Ishikawa (cell line): ENCODE results near the gene IP6K3.

Experiments used
- CEBPB ChIP-seq: IDR thresholded peaks from 2 replicates; pipeline ENCODE4 v1.6.1; 2012
- CREB1 ChIP-seq: IDR thresholded peaks from 2 replicates; pipeline ENCODE4 v1.6.1; 2012; ENCODE audit warnings: low read depth
- EGR1 ChIP-seq: IDR thresholded peaks from 2 replicates; pipeline ENCODE4 v1.6.1; 2012
- EP300 ChIP-seq: IDR thresholded peaks from 2 replicates; pipeline ENCODE4 v1.6.1; 2012; ENCODE audit warnings: borderline replicate concordance
- FOXM1 ChIP-seq: IDR thresholded peaks from 2 replicates; pipeline ENCODE4 v1.6.1; 2012; ENCODE audit warnings: low read depth, borderline replicate concordance
- MAX ChIP-seq: IDR thresholded peaks from 2 replicates; pipeline ENCODE4 v1.6.1; 2012
- NFIC ChIP-seq: IDR thresholded peaks from 2 replicates; pipeline ENCODE4 v1.6.1; 2012
- RAD21 ChIP-seq: IDR thresholded peaks from 2 replicates; pipeline ENCODE4 v1.6.1; 2012; ENCODE audit warnings: low read depth
- REST ChIP-seq: IDR thresholded peaks from 2 replicates; pipeline ENCODE4 v1.6.1; 2012; ENCODE audit warnings: low read depth, mild to moderate bottlenecking
- TAF1 ChIP-seq: IDR thresholded peaks from 2 replicates; pipeline ENCODE4 v1.6.1; 2012; ENCODE audit warnings: low read depth, mild to moderate bottlenecking
- TCF12 ChIP-seq: IDR thresholded peaks from 2 replicates; pipeline ENCODE4 v1.6.1; 2012; ENCODE audit warnings: low read depth
- TEAD4 ChIP-seq: IDR thresholded peaks from 2 replicates; pipeline ENCODE4 v1.6.1; 2012
- USF1 ChIP-seq: IDR thresholded peaks from 2 replicates; pipeline ENCODE4 v1.6.1; 2012
- YY1 ChIP-seq: IDR thresholded peaks from 2 replicates; pipeline ENCODE4 v1.6.1; 2012; ENCODE audit warnings: low read depth
- ZBTB7A ChIP-seq: IDR thresholded peaks from 2 replicates; pipeline ENCODE4 v1.6.1; 2012; ENCODE audit warnings: low read depth

IP6K3 gene

DNA sequence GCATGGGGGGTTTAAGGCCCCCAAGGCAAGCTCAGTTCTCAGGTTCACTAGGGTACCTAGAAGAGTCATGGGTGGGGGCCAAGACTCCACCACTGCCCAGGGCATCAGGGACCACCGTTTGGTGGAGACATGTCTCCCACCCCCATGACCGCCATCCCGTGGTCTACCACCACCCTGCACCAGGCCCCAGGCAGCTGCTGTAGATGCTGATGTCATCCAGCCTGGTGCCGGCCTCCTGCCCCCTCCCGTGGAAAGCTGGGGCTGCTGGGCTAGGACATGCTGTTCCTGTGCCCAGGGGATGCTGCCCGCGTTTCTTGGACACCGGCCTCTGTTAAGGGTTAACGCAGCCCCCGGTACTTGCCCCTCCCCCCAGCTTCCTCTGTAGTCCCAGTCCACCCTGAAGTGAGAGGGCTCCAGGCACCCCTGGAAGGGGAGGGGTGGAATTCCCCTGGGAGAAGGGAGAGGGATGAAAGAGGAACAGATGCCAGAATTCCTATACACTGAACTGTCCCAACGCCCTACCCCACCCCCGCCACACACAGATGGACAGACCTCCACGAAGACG is 587 bp downstream of the IP6K3 start:
- no peak for TF ChIP-seq YY1
- peak; percentile 66 for TF ChIP-seq ZBTB7A
- no peak for TF ChIP-seq TAF1
- TF ChIP-seq TCF12, result no peak
- no peak for TF ChIP-seq NFIC
- no peak for TF ChIP-seq EP300
- TF ChIP-seq TEAD4, result no peak

- TF ChIP-seq CREB1 (no peak), TCF12 (no peak), TEAD4 (no peak), TAF1 (no peak), NFIC (no peak)
Measured at GRCh38 chr6:33745548-33745947, 1.2 kb downstream of the IP6K3 start.

GRCh38 chr6:33744895-33745546 is 1.7 kb downstream of the IP6K3 start:
- TF ChIP-seq YY1, result no peak
- peak; percentile 49; the same call in 1 of the 2 replicates for TF ChIP-seq TEAD4
- no peak for TF ChIP-seq TAF1
- TF ChIP-seq CREB1, result no peak
- TF ChIP-seq ZBTB7A, result 0 out of 2 replicates have a peak, but pooled peaks have one; percentile 33
- TF ChIP-seq NFIC, result no peak
- peak; percentile 90 for TF ChIP-seq MAX
- TF ChIP-seq RAD21, result no peak
- TF ChIP-seq EP300, result peak; percentile 56
- TF ChIP-seq USF1, result 0 out of 2 replicates have a peak, but pooled peaks have one; percentile 7
- peak; percentile 32; the same call in 1 of the 2 replicates for TF ChIP-seq TCF12
- TF ChIP-seq FOXM1, result no peak
- no peak for TF ChIP-seq CEBPB
- no peak for TF ChIP-seq REST
- no peak for TF ChIP-seq EGR1

GRCh38 chr6:33744001-33744848 is 2.5 kb downstream of the IP6K3 start:
- TF ChIP-seq MAX, result peak; percentile 72
- TF ChIP-seq ZBTB7A, result 0 out of 2 replicates have a peak, but pooled peaks have one; percentile 44
- no peak for TF ChIP-seq EGR1
- TF ChIP-seq USF1, result no peak
- TF ChIP-seq NFIC, result no peak
- TF ChIP-seq TEAD4, result peak; percentile 48
- no peak for TF ChIP-seq FOXM1
- peak; percentile 5; the same call in 1 of the 2 replicates for TF ChIP-seq EP300
- peak; percentile 77 for TF ChIP-seq TCF12
- TF ChIP-seq CREB1, result no peak
- TF ChIP-seq TAF1, result no peak
- no peak for TF ChIP-seq YY1
- TF ChIP-seq RAD21, result peak; percentile 97
- no peak for TF ChIP-seq REST
- TF ChIP-seq CEBPB, result peak; percentile 95

- TF ChIP-seq USF1, result no peak
- TF ChIP-seq REST, result no peak
- no peak for TF ChIP-seq TEAD4
- no peak for TF ChIP-seq CEBPB
- no peak for TF ChIP-seq ZBTB7A
- TF ChIP-seq RAD21, result no peak
- no peak for TF ChIP-seq TAF1
Measured at GRCh38 chr6:33742837-33743236, 3.9 kb downstream of the IP6K3 start.
